ENCODE results near the gene RB1.
"Not testable (repeated sequence)": the region's sequence is repeated elsewhere in the genome, so short reads cannot be mapped to it uniquely, and the experiment has no call there.

RB1 gene

DNA sequence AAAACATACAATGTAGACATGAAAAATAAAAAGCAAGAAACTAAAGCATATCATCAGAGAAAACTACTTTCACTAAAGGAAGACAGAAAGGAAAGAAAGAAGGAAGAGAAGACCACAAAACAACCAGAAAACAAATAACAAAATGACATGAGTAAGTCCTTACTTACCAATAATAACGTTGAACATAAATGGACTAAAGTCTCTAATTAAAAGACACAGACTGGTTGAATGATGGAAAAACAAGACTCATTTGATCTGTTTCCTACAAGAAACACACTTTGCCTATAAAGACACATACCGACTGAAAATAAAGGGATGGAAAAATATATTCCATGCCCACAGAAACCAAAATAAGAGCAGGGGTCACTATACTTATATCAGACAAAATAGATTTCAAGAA, 46.0 kb downstream of the RB1 start:
- no peak for DNase-seq (ENCODE audit: extremely low spot score)
- TF ChIP-seq CTCF (IDR thresholded peaks at IDR 0.05; ENCODE audit: control extremely low read depth, extremely low read depth, low read depth, missing control alignments), result no peak
- POLR2A ChIA-PET, result no interaction called here
- CTCF ChIA-PET, result no interaction called here

- POLR2A ChIA-PET, result no interaction called here
- TF ChIP-seq CTCF (IDR thresholded peaks at IDR 0.05; ENCODE audit: control extremely low read depth, extremely low read depth, low read depth, missing control alignments), result no peak
- CTCF ChIA-PET, result no interaction called here
- no peak for DNase-seq (ENCODE audit: extremely low spot score)
These were observed 50.0 kb downstream of the RB1 start for GRCh38 chr13:48353590-48353989.

GRCh38 chr13:48355524-48355923, 52.0 kb downstream of the RB1 start:
- CTCF ChIA-PET; POLR2A ChIA-PET; DNase-seq (ENCODE audit: extremely low spot score): not testable (repeated sequence)

- ChIA-PET POLR2A (no interaction called here), CTCF (no interaction called here)
- DNase-seq (ENCODE audit: extremely low spot score), result no peak
- TF ChIP-seq CTCF (IDR thresholded peaks at IDR 0.05; ENCODE audit: control extremely low read depth, extremely low read depth, low read depth, missing control alignments), result no peak
These were observed 53.2 kb downstream of the RB1 start for GRCh38 chr13:48356750-48357149.

DNA sequence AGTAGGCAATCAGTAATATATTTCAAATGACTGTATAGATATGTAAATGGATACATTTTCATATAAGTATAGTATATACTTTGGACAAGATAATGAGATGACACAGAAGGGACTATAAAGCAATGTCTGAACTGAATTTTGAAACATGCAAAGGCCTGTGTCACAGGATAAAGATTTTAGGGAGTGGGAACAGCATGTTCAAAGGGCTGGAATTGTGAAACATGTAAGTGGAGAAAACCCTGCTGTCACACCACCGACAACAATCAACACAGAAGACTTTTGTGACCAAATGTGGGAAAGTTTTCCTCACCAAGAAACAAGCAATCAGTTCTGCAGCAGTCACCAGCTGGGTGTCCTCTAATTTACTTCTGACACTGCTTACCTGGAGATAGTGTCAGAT, 66.4 kb downstream of the RB1 start:
- no peak for DNase-seq (ENCODE audit: extremely low spot score)
- no peak for TF ChIP-seq CTCF (IDR thresholded peaks at IDR 0.05; ENCODE audit: control extremely low read depth, extremely low read depth, low read depth, missing control alignments)
- POLR2A ChIA-PET, result no interaction called here
- CTCF ChIA-PET, result no interaction called here

DNA sequence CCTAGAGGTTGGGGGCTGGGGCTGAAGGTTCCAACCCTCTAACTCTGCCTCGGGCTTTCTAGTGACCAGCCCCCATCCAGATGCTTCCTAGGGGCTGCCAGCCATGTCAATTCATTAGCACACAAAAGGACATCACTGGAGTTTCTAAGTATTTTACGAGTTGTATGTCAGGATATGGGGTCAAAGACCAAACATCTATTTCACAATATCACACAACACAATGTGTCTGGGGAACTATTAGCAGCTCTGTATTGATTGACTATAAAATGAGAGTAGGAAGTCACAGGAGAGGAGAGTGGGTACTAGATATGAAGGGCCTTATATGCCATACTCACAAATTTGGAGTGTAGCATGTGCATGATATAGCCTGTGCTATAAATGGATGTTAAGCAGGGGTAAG, 67.3 kb downstream of the RB1 start:
- TF ChIP-seq CTCF (IDR thresholded peaks at IDR 0.05; ENCODE audit: control extremely low read depth, extremely low read depth, low read depth, missing control alignments), result no peak
- POLR2A ChIA-PET, result no interaction called here
- no peak for DNase-seq (ENCODE audit: extremely low spot score)
- CTCF ChIA-PET, result no interaction called here

GRCh38 chr13:48377857-48378256, 74.3 kb downstream of the RB1 start:
- no peak for TF ChIP-seq CTCF (IDR thresholded peaks at IDR 0.05; ENCODE audit: control extremely low read depth, extremely low read depth, low read depth, missing control alignments)
- CTCF ChIA-PET, result interaction anchor here (1.1 kb wide), 1 partner anchor 11 kb away, joined by 3 read pairs; no protein-coding TSS in a partner anchor
- POLR2A ChIA-PET, result no interaction called here
- DNase-seq (ENCODE audit: extremely low spot score), result no peak
